ENCODE results near the gene MT1X.

DNA sequence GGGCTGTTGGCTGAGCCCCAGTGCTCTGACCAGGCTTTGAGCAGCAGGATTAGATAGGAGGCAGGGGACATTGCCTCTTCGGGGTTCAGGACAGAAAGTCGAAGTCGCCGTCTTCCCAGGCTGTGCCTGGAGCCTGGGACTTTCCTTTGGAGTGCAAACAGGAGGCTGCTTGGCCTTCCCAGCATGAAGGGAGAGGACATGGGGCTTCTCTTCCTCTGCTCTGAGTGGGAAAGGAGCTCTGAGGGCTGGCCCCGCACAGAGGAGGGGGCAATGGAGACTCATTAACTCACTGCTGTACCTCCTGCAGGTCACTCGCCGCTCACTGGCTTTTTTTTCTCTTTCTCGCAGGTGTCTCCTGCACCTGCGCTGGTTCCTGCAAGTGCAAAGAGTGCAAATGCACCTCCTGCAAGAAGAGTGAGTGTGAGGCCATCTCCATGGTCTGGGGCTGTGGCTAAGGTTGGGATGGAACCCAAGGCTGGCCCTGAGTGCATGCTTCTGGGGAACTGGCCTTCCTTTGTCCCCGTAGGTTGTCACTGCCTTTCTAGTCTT is 23.9 kb upstream of the MT1X start:
- no peak for TF ChIP-seq CTCF (IDR thresholded peaks at IDR 0.05)
- no peak for TF ChIP-seq POLR2AphosphoS5 (IDR thresholded peaks at IDR 0.05)

Data from stomach (tissue), 4 donors.